AG08395 (cell line): ENCODE results near the gene PCDHA13.
"Not testable (repeated sequence)": the region's sequence is repeated elsewhere in the genome, so short reads cannot be mapped to it uniquely, and the experiment has no call there.

Experiments
- DNase-seq: peaks from one replicate; pipeline ENCODE4 v3.0.0; 2012; ENCODE audit warnings: mixed read lengths, low spot score

PCDHA13 gene

DNA sequence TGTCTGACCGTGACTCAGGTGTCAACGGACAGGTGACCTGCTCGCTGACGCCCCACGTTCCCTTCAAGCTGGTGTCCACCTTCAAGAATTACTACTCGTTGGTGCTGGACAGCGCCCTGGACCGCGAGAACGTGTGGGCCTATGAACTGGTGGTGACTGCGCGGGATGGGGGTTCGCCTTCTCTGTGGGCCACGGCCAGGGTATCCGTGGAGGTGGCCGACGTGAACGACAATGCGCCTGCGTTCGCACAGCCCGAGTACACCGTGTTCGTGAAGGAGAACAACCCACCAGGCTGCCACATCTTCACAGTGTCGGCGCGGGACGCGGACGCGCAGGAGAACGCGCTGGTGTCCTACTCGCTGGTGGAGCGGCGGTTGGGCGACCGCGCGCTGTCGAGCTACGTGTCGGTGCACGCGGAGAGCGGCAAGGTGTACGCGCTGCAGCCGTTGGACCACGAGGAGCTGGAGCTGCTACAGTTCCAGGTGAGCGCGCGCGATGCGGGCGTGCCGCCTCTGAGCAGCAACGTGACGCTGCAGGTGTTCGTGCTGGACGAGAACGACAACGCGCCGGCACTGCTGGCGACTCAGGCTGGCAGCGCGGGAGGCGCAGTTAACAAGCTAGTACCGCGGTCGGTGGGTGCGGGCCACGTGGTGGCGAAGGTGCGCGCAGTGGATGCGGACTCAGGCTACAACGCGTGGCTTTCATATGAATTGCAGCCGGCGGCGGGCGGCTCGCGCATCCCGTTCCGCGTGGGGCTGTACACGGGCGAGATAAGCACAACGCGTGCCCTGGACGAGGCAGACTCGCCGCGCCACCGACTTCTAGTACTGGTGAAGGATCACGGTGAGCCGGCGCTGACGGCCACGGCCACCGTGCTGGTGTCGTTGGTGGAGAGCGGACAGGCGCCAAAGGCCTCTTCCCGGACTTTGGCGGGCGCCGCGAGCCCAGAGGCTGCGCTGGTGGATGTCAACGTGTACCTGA is 11.4 kb upstream of the PCDHA13 start:
- DNase-seq: no peak

DNA sequence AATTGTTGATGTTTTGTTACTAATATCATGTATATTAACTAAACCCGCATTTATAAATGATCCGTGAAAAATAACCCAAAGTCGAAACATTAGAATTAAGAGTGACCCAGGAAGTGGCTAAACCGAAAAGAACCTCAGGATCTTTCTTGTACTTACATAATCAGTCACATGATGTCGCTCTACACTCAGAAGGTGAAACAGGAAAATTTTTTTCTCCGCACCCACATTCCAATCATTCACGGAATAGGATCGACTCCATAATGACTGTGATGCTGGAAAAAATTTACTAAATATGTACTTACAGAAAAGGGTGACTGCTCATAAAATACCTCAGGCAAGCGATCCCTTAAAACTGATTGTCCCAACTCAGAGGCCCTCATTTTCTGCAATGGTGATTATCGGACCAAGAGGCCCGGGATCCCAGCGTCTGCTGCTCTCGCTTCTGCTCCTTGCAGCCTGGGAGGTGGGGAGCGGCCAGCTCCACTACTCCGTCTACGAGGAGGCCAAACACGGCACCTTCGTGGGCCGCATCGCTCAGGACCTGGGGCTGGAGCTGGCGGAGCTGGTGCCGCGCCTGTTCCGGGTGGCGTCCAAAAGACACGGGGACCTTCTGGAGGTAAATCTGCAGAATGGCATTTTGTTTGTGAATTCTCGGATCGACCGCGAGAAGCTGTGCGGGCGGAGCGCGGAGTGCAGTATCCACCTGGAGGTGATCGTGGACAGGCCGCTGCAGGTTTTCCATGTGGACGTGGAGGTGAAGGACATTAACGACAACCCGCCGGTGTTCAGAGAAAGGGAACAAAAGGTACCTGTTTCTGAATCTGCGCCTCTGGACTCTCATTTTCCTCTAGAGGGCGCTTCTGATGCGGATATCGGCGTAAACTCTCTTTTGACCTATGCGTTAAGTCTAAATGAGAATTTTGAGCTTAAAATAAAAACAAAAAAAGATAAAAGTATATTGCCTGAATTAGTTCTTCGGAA is 6.5 kb upstream of the PCDHA13 start, which contains the start of gene PCDHA12:
Gene PCDHA12, plus strand, starts transcription at position 224 of the 981 bp plus-strand sequence. Its CDS starts 165 bp downstream, at position 389.
- no peak for DNase-seq

DNA sequence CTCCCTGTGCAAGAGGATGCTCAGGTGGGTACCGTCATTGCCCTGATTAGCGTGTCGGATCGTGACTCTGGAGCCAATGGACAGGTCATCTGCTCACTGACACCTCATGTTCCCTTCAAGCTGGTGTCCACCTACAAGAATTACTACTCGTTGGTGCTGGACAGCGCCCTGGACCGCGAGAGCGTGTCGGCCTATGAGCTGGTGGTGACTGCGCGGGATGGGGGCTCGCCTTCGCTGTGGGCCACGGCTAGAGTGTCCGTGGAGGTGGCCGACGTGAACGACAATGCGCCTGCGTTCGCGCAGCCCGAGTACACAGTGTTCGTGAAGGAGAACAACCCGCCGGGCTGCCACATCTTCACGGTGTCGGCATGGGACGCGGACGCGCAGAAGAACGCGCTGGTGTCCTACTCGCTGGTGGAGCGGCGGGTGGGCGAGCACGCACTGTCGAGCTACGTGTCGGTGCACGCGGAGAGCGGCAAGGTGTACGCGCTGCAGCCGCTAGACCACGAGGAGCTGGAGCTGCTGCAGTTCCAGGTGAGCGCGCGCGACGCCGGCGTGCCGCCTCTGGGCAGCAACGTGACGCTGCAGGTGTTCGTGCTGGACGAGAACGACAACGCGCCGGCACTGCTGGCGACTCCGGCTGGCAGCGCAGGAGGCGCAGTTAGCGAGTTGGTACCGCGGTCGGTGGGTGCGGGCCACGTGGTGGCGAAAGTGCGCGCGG is 5.2 kb upstream of the PCDHA13 start:
- DNase-seq: not testable (repeated sequence)

DNA sequence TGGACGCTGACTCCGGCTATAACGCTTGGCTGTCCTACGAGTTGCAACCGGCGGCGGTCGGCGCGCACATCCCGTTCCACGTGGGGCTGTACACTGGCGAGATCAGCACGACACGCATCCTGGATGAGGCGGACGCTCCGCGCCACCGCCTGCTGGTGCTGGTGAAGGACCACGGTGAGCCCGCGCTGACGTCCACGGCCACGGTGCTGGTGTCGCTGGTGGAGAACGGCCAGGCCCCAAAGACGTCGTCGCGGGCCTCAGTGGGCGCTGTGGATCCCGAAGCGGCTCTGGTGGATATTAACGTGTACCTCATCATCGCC is 4.7 kb upstream of the PCDHA13 start:
- no peak for DNase-seq

DNA sequence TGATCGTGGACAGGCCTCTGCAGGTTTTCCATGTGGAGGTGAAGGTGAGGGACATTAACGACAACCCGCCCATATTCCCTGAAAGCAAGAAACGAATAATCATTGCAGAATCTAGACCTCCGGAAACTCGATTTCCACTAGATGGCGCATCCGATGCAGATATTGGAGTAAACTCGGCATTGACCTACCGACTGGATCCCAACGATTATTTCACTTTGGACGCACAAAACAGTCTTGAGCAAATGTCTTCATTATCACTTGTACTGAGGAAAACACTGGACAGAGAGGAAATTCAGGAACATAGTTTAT is 621 bp downstream of the PCDHA13 start:
- DNase-seq: no peak

DNA sequence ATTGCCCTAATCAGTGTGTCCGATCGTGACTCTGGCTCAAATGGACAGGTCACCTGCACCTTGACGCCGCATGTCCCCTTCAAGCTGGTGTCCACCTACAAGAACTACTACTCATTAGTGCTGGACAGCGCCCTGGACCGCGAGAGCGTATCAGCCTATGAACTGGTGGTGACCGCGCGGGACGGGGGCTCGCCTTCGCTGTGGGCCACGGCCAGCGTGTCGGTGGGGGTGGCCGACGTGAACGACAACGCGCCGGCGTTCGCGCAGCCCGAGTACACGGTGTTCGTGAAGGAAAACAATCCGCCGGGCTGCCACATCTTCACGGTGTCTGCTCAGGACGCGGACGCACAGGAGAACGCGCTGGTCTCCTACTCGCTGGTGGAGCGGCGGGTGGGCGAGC is 1.4 kb downstream of the PCDHA13 start:
- DNase-seq: no peak

DNA sequence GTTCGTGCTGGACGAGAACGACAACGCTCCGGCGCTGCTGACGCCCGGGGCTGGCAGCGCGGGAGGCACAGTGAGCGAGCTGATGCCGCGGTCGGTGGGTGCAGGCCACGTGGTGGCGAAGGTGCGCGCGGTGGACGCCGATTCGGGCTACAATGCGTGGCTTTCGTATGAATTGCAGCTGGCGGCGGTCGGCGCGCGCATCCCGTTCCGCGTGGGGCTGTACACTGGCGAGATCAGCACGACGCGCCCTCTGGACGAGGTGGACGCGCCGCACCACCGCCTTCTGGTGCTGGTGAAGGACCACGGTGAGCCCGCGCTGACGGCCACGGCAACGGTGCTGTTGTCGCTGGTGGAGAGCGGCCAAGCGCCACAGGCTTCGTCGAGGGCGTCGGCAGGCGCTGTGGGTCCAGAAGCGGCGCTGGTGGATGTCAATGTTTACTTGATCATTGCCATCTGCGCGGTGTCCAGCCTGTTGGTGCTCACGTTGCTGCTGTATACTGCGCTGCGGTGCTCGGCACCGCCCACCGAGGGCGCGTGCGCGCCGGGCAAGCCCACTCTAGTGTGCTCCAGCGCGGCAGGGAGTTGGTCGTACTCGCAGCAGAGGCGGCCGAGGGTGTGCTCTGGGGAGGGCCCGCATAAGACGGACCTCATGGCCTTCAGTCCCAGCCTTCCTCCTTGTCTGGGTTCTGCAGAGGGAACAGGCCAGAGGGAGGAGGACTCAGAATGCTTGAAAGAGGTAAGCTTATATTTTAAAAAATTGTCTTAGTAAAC is 2.2 kb downstream of the PCDHA13 start:
- DNase-seq: no peak

DNA sequence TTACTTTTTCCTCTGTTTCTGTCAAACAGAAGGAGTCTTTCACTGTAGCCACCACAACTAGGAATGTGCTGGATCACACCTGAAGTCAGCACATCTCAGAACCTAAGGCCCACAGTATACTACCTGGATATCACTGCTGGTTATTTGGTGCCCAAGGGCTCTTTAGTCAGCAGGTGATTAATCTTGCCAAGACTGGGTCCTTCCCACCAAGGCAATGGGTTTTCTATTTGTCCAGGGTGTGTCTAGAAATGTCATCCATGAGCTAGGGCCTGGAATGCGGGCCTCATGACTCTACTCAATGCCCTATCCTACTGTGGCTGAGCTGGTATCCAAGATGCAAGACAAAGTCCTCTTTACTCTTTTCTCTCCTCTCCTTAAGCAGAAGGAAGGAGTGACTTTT is 34.4 kb downstream of the PCDHA13 start:
- DNase-seq: no peak

DNA sequence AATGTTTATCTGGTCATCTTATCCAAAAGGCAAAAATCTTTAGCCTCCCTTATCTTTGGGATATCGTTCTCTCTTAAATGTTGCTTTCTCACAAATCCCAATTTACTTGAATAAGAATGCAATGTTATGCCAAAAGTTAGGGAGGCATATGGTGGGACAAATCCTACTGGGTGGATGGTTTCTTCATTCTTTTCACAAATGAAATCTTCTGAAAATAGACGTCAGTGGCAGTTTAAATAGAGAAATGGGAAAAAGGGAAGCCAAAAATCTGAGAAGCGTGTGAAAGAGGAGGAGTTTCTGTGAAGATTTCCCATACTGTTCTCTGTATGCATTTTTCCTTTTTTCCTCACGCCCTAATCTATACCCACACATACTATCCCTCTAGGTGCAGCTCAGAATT is 41.7 kb downstream of the PCDHA13 start:
- no peak for DNase-seq

DNA sequence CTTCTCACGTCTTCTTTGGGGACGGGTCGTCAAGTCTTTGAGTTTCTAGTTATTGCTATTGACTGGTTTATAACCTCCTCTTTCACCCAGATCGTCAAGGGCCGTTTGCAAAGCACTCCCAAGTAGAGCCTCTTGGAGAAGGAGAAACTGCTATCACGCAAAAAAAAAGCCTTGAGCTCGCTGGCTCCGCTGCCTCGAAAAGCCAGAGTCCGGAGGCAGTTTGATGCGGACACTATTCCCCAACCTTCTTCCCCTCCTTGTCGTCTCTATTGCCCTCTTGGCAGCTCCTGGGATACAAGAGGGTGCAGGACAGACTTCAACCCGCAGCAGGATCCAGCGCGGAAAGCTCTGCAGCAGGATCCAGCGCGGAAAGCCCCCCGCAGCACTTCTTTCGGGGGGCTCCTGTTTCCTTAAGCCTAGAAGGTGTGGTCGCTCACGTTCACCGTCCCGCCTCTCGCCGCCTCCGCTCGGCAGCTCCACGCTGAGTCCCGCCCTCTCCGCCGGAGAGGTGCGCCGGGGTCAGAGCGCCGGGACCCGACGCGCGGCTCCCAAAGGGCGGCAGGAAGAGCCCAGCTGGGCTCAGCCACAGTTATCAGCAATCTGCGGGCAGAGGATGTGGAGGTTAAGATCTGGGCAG is 44.0 kb downstream of the PCDHA13 start, which contains the start of gene PCDHAC1:
Gene PCDHAC1, plus strand, starts transcription at position 494 of the 637 bp plus-strand sequence. CDS start 594 bp downstream, outside the sequence.
- DNase-seq: no peak

DNA sequence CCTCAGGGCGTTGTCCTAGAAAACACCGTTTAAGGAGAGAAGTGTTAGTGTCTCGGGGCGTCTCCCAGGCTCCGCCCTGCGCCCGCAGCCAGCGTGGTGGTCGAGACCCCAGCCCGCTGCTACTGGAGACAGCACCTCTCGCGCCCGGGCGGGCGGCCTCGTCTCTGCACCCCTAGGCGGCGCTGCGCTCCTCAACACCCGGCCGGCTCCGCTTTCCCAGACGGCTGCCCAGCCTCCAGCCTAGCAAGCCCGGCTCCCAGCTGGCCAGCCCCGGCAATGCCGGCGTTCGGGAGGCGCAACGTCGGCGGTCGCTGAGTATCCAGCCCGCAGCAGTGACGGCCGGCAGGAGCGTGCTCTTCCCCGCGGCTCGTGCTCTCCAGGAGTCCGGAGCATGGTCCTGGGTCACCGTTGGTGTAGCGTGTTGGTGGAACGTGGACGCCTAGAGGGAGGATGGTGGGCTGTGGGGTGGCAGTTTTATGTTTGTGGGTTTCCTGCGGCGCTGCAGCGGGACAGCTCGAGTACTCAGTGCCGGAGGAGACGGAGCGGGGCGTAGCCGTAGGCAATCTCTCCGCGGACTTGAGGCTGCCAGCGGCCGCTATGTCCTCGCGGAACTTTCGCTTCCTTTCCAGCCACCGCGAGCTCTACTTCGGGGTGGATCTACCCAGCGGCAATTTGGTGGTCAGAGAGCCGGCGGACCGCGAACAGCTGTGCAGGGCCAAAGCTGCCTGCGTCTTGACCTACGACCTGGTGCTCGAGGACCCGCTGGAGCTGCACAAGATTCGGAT is 44.7 kb downstream of the PCDHA13 start:
- DNase-seq: peak; percentile 49

DNA sequence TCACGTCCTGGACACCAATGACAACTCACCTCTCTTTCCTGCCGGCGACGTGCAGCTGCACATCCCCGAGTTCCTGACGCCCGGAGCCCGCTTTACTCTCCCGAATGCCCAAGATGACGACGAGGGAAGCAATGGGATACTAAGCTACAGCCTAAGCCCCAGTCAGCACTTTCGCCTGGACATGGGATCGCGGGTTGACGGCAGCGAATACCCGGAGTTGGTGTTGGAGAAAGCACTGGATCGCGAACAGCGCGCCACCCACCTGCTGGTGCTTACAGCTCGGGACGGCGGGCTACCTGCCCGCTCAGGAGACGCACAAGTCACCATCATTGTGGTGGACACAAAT is 45.3 kb downstream of the PCDHA13 start:
- no peak for DNase-seq
